BE2C (cell line): ENCODE results near the gene ANXA4.

Experiments
- DNase-seq: peaks from one replicate; pipeline ENCODE4 v3.0.0-alpha.2; 2020
- H3K27me3 ChIP-seq: fragments of 250-450 bp; sonication (Bioruptor Pico); 2 replicates; pipeline ENCODE4 v1.5.1; 2020; ENCODE audit warnings: mild to moderate bottlenecking
- H3K36me3 ChIP-seq: fragments of 250-450 bp; sonication (Bioruptor Pico); 2 replicates; pipeline ENCODE4 v1.5.1; 2020; ENCODE audit warnings: mild to moderate bottlenecking
- H3K4me1 ChIP-seq: fragments of 250-450 bp; sonication (Bioruptor Pico); 2 replicates; pipeline ENCODE4 v1.5.1; 2020
- H3K4me3 ChIP-seq: 2 replicates; pipeline ENCODE4 v1.5.1; 2011; ENCODE audit warnings: low read depth, low read length
- H3K9me3 ChIP-seq: fragments of 250-450 bp; sonication (Bioruptor Pico); 2 replicates; pipeline ENCODE4 v1.5.1; 2020
- TF ChIP-seq, protein P1 (sequence below): IDR thresholded peaks from 2 replicates; pipeline ENCODE4 v1.5.1; 2012; ENCODE audit warnings: mild to moderate bottlenecking, low read depth, low read length

The ANXA4 gene

DNA sequence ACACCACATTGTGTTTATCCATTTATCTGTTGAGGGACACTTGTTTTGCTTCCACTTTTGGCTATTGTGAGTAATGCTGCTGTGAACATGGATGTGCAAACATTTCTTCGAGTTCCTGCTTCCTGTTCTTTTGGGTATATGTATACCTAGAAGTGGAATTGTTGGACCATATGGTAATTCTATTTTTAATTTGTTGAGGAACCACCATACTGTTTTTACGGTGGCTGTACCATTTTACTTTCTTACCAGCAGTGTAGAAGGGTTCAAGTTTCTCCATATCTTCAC, 23.1 kb downstream of the ANXA4 start:
- H3K36me3 ChIP-seq: no peaks in the 10 kb centered on the region
- no peak for DNase-seq
- H3K4me3 ChIP-seq: no peak overlapping the region
- H3K4me1 ChIP-seq: no peaks in the 10 kb centered on the region
- TF ChIP-seq, protein P1, sequence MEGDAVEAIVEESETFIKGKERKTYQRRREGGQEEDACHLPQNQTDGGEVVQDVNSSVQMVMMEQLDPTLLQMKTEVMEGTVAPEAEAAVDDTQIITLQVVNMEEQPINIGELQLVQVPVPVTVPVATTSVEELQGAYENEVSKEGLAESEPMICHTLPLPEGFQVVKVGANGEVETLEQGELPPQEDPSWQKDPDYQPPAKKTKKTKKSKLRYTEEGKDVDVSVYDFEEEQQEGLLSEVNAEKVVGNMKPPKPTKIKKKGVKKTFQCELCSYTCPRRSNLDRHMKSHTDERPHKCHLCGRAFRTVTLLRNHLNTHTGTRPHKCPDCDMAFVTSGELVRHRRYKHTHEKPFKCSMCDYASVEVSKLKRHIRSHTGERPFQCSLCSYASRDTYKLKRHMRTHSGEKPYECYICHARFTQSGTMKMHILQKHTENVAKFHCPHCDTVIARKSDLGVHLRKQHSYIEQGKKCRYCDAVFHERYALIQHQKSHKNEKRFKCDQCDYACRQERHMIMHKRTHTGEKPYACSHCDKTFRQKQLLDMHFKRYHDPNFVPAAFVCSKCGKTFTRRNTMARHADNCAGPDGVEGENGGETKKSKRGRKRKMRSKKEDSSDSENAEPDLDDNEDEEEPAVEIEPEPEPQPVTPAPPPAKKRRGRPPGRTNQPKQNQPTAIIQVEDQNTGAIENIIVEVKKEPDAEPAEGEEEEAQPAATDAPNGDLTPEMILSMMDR: no peak
- H3K9me3 ChIP-seq: no peaks in the 10 kb centered on the region
- H3K27me3 ChIP-seq: no peaks in the 10 kb centered on the region

DNA sequence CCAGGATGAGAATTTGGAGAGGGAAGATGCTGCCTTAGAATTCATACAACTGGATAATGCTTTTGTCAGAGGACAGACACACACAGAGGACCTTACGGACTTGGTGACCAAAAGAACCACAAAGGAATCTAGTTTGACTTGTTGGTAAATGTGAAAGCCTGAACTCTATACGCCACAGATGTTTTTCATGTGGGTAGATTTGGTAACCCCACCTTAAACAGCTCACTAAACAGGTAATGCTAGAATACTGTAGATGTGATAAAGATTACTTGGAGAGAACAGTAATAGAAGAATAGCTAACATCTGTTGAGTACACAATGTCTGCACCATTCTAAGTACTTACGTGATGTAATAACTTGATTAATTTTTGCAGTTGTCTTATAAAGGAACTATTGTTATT, 24.1 kb downstream of the ANXA4 start:
- Histone ChIP-seq H3K36me3 (no peaks in the 10 kb centered on the region), H3K4me3 (no peak overlapping the region), H3K27me3 (no peaks in the 10 kb centered on the region), H3K4me1 (no peaks in the 10 kb centered on the region), H3K9me3 (no peaks in the 10 kb centered on the region)
- no peak for DNase-seq
- TF ChIP-seq, protein P1: no peak

DNA sequence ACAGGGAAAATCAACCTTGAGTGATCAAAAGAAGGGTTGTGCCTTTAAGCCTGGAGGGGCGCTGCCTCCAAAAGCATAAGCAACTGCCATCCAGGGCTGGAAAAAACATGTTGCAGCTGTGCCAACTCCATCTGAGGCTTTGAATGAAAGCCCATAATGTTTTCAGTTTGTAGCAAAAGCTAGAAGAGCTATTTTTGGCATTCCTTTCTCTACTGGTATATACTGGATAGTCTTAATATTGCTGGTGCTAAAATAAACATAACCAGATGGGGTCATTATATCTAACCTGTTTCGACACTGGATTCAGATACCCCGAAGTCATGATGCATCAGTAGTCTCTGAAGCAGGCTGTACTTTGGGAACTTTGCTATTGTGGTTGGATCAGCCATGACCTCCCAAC, 25.1 kb downstream of the ANXA4 start:
- no peaks in the 10 kb centered on the region for H3K27me3 ChIP-seq
- no peaks in the 10 kb centered on the region for H3K4me1 ChIP-seq
- H3K9me3 ChIP-seq: no peaks in the 10 kb centered on the region
- TF ChIP-seq, protein P1: no peak
- no peak for DNase-seq
- H3K36me3 ChIP-seq: no peaks in the 10 kb centered on the region
- no peak overlapping the region for H3K4me3 ChIP-seq

DNA sequence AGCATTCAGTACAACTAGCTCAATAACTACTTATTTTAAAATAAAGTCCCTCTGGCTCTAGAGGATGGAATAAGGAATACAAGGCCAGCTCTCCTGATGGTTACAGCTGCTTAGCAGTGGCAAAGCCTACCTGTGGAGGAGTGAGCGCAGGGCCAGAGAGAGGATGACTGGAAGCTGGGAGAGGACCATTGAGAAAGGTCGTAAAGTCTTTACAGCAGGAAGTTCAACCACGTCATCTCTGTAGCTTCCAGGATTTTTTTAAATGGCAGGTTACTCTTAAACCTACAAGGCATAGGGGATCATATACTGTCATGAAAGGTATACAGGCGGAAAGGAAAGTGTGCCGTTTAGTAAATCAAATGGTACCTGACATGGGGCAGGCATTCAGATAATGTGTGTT, 26.3 kb downstream of the ANXA4 start:
- Histone ChIP-seq H3K27me3 (no peaks in the 10 kb centered on the region), H3K4me3 (no peak overlapping the region), H3K9me3 (no peaks in the 10 kb centered on the region), H3K36me3 (no peaks in the 10 kb centered on the region), H3K4me1 (no peaks in the 10 kb centered on the region)
- DNase-seq: no peak
- TF ChIP-seq, protein P1: no peak

DNA sequence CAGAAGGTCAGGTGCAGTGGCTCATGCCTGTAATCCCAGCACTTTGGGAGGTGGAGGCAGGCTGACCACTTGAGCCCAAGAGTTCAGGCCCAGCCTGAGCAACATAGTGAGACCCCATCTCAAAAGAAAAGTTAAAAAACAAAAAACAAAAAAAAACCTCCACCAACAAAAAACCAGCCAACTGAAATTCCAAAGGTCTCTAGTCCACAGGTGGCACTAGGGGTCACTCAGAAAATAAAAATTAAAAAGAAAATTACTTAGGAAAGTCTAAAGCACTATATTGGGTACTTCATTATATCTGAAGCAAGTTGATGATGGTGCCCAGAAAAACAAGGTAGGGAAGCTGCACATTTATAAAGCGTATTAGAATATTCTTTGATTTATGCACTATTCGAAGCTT, 26.9 kb downstream of the ANXA4 start:
- Histone ChIP-seq H3K4me1 (no peaks in the 10 kb centered on the region), H3K4me3 (no peak overlapping the region), H3K36me3 (no peaks in the 10 kb centered on the region), H3K9me3 (no peaks in the 10 kb centered on the region), H3K27me3 (no peaks in the 10 kb centered on the region)
- no peak for DNase-seq
- TF ChIP-seq, protein P1: no peak

DNA sequence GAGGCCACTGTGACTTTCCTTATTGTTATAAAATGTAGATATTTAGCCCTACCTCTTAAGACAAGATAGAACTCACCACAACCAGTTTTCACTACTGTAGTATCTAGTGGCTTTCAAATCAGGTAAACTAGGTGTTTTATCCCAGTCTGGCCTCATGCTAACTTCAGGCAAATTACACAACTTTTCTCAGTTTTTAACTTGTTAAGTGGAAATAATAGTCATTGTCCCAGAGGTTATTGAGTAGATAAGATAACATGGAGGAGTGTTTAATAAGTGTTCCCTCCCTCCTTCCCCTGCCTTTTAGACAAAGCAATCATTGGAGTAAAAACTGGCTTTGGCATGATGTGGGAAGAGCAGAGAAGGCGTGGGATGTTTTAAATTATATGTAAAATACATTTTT, 27.3 kb downstream of the ANXA4 start:
- Histone ChIP-seq H3K9me3 (no peaks in the 10 kb centered on the region), H3K36me3 (no peaks in the 10 kb centered on the region), H3K4me3 (no peak overlapping the region), H3K4me1 (no peaks in the 10 kb centered on the region), H3K27me3 (no peaks in the 10 kb centered on the region)
- TF ChIP-seq, protein P1: no peak
- DNase-seq: no peak
